DMS79 treated with DMSO at 0.1 percent for 48 hours (cell line): Measurements from ENCODE around the gene SERPINF2.
"Not testable (repeated sequence)": the region's sequence is repeated elsewhere in the genome, so short reads cannot be mapped to it uniquely, and the experiment has no call there.

Experiments
- DNase-seq: peaks from one replicate; lab custom pipeline; 2025; lab: John Stamatoyannopoulos, UW

Gene SERPINF2

DNA sequence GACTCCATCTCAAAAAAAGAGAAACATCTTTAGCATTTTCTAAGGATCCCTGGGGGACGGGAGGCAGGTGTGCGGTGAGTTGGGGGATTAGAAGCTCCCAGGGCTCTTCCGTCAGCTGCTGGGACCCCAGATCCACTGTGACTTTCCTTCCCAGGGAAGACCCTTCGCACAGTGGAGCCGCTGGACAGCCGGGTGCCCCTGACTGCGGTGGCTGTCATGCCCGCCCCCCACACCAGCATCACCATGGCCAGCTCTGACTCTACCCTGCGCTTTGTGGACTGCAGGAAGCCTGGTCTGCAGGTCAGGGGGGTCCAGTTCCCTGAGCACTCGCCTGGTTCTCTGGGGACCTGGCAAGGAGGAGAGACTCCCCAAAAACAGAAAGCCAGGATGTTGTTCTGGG, 7.3 kb upstream of the SERPINF2 start:
- DNase-seq = no peak

DNA sequence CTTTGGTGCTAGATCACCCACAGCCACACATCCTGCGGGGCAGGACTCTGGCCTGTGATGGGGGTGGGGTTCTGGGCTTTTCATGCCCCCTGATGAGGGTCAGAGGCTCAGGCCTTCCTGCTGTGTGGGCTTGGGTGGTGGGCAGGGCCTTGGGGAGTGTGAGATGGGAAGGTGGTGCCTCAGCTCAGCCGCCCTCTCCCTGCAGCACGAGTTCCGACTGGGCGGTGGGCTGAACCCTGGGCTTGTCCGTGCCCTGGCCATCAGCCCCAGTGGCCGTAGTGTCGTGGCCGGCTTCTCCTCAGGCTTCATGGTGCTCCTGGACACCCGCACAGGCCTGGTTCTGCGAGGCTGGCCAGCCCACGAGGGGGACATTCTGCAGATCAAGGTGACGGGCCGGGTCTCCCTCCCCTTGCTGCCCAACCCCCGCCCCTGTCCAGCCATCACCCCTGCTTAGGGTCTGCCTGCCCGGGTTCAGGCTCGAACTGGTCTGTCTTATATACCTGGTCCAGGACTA, 6.8 kb upstream of the SERPINF2 start:
- no peak for DNase-seq

DNA sequence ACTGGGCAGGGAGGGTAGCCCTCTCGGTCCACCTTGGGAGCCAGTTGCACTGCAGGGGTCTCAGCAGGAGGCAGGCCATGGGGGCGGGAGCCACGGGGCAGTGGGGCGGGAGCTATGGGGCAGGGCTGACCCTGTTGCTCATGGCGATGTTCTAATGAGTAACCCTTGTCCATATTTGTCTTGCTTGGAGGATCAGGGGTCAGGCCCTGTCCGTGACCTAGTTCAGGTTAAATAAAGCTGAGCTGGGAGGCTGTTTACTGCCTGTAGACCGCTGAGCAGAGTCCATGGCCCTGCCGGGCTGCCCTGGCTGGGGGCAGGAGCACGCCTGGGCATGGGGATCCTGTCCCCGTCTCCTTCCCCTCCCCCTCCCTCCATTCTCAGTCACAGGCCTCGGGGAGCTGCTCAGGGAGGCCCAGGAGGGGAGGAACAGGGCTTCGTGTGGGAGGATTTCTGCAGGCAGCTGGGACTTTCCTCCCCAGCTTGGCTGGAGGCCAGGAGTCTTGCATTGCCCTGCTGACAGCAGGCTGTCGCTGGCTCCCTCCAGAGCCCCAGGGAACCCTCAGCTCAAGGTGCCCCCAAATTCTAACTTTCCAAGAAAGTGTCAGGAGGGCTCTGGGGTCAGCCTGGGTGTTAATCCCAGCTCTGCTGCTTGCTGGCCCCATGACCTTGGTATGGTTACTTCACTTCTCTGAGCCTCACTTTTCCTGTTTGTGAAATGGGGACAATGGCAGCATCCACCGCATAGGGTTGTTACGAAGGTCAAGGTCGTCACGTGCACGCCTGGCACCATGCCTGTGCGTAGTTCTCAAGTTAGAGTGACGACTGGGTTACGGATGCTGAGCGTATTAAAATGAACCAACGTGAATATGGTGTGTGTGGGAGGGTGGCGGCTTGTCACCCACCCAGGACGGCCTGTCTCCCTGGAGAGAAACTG, 6.1 kb upstream of the SERPINF2 start:
- DNase-seq = no peak

DNA sequence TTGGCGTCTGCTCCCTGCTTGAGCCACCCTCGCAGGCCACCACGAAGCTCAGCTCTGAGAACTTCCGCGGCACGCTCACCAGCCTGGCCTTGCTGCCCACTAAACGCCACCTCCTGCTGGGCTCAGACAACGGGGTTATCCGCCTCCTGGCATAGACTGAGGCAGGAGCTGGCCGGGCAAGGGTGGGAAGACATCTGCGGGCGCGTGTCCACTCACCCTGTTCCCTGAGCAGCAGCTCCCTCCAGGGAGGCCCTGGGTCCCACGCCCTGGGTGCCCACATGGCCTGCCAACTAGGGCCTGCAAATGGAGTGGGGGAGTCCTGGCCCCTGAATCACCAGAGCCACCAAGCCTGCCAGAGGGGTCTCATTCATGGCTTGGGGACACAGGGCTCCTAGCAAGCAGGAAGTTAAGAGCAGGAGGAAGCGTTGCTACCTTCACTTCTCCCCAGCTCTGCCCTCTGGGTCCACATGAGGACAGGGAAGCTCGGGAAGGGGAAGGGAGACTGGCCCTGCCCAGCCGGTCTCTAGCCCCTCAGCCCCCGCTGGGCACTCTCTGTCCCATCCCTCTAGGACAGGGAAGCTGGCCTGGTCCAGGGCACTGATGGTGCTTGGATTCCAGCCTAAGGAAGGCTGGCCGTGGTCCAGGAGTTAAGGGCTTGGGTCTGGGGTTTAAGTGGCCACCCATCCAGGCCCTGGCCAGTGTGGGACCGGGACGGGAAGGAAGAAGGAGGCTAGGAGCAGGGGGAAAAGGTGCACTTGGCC, 5.0 kb upstream of the SERPINF2 start:
- DNase-seq = no peak

DNA sequence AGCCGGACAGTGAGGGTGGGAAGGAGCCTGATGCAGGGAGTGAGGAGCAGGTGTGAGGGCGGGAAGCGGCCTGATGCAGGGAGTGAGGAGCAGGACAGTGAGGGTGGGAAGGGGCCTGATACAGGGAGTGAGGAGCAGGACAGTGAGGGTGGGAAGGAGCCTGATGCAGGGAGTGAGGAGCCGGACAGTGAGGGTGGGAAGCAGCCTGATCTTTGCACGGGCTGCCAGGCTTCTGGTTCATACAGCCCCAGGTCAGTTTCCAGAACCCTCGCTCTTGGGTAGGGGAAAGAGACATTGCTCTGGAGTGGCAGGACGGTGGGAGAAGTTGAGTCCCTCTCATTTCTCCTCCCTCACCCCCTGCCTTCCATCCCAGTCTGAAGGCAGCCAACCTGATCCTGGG, 772 bp upstream of the SERPINF2 start:
- not testable (repeated sequence) for DNase-seq

DNA sequence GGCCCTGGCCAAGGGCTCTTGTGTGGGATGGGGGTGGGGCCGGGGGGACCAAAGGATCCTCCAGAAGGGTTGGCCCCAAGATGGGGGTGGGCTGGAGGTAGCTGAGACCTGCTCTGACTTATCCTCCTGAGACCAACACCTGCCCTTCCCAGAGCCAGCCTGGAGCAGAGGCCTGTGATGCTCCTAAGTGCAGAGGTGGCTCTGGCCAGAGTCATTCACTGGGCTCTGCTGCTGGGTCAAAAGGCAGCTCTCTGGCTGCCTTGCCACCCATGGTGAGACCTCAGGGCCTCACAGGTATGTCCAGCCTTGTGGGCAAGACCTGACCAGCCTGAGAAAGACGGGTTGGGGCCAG, 393 bp downstream of the SERPINF2 start:
- DNase-seq = no peak

DNA sequence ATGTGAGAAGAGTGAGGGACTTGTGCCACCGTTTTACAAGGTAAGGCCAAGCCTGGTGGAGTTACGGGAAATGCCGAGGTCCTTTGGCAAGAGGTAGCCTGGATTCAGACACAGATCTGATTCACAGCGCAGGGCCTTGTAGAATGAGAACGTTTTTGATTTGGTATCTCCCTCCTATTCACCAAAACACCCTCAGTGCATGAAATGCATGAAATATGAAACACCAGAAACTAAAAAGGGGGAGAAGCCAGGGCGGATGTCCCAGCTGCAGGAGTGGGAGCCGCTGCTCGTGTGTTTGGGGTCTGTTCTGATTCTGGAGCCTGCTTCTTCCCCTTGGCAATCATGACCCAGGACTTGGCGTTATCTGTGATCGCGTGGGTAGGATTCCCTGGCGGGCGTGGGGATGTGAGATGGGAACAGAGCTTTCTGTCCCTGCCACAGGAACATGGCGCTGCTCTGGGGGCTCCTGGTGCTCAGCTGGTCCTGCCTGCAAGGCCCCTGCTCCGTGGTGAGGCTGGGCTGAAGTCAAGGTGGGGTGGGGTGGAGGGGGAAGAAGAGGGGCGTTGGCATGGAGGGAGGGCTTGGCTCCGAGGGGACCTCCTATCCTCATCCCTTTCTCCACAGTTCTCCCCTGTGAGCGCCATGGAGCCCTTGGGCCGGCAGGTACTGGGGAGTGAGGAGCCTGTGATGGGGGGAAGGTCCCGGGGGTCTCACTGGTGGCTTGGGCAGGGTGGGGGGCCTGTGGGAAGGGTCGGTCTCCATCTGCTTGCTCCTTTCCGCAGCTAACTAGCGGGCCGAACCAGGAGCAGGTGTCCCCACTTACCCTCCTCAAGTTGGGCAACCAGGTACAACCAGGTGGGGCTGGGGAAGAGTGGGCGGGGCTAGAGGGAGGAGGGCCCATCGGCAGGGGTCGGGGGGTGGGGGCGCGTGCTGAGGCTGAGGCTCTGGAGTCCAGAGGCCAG, 2.2 kb downstream of the SERPINF2 start:
- no peak for DNase-seq

DNA sequence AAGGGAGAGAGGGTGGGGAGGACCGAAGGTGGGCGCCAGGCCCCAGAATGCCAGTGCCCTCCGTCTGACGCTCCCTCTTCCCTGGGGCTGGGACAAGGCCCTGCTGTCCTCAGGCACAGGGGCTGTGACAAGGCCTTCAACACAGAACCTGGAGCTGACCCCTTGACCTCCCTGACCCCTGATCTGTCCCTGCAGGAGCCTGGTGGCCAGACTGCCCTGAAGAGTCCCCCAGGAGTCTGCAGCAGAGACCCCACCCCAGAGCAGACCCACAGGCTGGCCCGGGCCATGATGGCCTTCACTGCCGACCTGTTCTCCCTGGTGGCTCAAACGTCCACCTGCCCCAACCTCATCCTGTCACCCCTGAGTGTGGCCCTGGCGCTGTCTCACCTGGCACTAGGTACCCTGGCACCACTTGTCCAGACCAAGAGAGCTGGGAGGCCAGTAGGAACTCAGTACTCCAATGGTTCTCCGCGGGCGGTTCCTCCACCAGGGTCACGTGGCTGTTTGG, 2.9 kb downstream of the SERPINF2 start:
- no peak for DNase-seq

DNA sequence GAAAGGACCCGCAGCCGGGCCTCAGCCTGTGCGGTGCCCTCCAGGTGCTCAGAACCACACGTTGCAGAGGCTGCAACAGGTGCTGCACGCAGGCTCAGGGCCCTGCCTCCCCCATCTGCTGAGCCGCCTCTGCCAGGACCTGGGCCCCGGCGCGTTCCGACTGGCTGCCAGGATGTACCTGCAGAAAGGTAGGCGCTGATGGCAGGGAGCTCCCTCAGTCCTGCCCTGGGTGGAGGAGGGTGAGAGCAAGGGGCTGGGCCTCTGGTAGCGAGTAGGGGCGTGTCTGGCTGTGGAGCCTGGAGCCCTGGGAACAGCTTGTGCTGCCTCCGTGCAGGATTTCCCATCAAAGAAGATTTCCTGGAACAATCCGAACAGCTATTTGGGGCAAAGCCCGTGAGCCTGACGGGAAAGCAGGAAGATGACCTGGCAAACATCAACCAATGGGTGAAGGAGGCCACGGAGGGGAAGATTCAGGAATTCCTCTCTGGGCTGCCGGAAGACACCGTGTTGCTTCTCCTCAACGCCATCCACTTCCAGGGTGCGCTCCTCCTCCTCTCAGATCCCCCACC, 4.4 kb downstream of the SERPINF2 start:
- DNase-seq = no peak

DNA sequence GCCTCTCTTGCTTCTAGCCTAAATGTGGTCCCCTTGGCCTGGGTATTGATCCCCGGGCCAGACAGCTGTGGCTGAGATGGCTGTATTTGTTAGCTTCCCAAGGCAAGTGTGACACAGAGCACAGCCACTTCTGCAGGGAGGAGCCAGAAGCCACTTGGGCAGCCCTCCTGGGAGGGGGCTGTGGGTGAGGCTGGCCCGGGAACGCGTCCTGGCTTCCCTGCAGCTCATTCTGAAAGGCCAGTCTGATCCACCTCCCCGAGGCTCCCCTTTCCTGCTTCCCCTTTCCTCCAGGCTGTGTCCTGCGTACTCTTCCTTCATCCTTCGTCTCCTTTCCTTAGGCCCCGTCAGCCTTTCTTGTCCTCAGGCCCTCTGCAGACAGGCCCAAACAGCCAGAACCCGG, 8.0 kb downstream of the SERPINF2 start:
- DNase-seq = no peak

DNA sequence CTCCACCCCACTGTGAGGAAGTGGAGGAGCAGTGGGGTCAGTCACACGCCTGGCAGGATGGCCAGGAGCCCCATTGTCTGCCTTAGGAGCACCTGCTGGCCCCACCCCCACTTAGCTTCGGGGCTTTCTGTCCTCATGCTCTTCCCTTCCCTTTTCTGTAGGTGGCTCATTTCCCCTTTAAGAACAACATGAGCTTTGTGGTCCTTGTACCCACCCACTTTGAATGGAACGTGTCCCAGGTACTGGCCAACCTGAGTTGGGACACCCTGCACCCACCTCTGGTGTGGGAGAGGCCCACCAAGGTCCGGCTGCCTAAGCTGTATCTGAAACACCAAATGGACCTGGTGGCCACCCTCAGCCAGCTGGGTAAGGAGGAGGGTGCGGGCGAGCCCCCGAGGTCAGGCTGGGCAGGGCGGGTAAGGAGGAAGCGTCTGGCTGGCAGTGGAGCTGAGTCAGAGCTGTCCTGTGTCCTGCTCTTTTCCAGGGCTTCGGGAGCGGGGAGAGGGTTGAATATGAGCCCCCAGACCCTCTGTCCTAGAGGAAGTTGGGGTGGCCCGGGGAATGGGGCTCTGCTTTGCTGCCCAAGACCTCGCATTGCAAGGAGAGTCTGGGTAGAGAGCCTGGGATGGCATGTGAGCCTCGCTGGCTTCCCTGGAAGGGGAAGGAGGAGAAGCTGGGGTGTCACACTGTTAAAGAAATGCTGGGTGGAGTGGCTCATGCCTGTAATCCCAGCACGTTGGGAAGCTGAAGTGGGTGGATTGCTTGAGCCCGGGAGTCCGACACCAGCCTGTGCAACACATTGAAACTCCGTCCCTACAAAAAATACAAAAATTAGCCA, 10.0 kb downstream of the SERPINF2 start:
- no peak for DNase-seq

DNA sequence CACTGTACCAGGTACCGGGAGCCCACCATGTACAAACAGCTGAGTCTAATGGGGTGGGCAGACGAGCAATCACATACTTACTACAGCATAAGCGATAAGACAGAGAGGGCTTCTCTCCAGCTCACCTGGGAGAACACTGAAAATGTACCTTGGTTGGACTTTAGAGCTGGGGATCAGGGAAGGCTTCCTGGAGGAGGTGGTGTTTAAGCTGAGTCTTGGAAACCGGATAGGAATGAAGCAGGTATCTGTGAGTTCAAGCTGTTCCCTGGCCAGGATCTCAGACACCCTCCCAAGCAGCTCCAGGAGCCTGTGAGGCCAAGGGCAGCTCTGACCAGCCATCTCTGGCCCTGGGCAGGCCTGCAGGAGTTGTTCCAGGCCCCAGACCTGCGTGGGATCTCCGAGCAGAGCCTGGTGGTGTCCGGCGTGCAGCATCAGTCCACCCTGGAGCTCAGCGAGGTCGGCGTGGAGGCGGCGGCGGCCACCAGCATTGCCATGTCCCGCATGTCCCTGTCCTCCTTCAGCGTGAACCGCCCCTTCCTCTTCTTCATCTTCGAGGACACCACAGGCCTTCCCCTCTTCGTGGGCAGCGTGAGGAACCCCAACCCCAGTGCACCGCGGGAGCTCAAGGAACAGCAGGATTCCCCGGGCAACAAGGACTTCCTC, 11.2 kb downstream of the SERPINF2 start:
- DNase-seq = no peak

DNA sequence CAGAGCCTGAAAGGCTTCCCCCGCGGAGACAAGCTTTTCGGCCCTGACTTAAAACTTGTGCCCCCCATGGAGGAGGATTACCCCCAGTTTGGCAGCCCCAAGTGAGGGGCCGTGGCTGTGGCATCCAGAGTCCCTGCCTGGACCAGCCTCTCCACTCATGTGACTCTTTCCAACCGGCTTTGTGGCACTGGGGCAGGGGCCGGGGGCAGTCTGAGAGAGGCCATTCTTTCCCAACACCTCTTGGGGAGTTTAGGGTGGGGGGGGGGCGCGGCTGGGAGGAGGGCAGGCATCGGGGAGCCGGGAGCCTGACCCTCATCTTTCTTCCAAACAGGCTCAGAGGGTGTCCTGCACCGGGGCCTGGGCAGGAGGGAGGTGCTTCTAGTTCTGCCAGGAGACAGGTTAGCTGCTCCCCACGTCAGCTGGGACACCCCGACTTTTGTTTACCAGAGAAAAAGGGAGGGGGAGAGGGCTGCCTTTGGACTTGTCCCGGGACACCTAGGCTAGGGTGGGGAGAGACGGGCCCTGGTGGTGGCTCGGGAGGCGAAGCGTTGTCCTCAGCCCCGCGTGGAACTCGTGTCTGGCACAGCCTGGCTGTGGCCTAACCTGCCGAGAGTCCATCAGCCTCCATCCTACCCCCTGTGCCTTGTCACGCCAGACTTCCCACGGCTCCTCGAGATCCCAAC, 11.9 kb downstream of the SERPINF2 start:
- no peak for DNase-seq

DNA sequence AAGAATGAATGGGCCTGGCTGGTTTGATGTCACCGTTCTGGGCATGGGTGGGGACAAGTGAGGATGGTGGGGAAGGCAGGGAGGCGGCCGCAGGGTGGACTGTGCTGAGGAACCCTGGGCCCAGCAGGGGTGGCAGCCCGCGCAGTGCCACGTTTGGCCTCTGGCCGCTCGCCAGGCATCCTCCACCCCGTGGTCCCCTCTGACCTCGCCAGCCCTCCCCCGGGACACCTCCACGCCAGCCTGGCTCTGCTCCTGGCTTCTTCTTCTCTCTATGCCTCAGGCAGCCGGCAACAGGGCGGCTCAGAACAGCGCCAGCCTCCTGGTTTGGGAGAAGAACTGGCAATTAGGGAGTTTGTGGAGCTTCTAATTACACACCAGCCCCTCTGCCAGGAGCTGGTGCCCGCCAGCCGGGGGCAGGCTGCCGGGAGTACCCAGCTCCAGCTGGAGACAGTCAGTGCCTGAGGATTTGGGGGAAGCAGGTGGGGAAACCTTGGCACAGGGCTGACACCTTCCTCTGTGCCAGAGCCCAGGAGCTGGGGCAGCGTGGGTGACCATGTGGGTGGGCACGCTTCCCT, 12.7 kb downstream of the SERPINF2 start:
- no peak for DNase-seq

DNA sequence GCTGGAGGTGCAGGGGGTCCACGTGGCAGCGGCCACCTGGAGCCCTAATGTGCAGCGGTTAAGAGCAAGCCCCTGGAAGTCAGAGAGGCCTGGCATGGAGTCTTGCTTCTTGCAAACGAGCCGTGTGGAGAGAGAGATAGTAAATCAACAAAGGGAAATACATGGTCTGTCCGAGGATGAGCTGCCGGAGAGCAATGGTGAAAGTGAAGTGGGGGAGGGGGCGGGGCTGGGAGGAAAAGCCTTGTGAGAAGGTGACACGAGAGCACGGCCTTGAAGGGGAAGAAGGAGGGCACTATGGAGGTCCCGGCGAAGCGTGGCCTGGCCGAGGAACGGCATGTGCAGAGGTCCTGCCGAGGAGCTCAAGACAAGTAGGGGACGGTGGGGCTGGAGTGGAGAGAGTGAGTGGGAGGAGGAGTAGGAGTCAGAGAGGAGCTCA, 13.2 kb downstream of the SERPINF2 start:
- no peak for DNase-seq

DNA sequence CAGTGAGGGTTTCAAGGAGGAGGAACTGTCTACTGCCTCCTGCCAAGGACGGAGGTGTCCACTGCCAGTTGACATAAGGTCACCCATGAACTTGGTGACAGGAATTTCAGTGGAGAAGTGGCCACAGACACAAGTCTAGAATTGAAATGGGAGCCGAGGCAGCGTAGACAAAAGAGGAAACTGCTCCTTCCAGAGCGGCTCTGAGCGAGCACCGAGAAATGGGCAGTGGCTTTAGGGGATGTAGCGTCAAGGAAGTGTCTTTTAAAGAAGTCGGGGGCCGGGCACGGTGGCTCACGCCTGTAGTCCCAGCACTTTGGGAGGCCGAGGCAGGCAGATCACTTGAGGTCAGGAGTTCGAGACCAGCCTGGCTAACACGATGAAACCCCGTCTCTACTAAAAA, 16.1 kb downstream of the SERPINF2 start:
- no peak for DNase-seq

DNA sequence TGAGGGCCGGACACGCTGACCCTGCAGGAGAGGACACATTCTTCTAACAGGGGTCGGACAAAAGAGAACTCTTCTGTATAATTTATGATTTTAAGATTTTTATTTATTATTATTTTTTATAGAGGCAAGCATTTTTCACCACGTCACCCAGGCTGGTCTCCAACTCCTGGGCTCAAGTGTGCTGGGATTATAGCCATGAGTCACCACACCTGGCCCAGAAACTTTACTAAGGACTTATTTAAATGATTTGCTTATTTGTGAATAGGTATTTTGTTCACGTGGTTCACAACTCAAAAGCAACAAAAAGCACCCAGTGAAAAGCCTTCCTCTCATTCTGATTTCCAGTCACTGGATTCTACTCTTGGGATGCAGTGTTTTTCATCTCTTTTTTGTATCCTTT, 16.9 kb downstream of the SERPINF2 start:
- no peak for DNase-seq

DNA sequence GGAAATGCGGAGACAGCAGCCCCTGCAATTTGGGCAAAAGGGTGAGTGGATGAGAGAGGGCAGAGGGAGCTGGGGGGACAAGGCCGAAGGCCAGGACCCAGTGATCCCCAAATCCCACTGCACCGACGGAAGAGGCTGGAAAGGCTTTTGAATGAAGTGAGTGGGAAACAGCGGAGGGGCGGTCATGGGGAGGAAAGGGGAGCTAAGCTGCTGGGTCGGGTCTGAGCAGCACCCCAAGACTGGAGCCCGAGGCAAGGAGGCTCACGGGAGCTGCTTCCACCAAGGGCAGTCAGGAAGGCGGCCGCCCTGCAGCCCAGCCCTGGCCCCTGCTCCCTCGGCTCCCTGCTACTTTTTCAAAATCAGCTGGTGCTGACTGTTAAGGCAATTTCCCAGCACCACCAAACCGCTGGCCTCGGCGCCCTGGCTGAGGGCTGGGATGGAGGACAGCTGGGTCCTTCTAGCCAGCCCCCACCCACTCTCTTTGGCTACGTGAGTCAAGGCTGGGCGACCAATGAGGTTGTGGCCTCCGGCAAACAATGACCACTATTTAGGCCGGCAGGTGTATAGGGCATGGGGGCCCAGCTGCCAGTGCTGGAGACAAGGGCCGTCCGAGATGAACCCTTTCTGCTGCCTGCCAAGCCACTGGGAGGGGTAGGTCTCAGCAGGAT, 19.7 kb downstream of the SERPINF2 start:
- no peak for DNase-seq
